ENCODE results near the gene DDX39A. TPM values are rescaled to one million over a fixed set of nuclear protein-coding genes. Genes with fewer than 3 reads are reported as not detected.

DDX39A gene
- total RNA-seq, 4 donors from 2014 or later: 53.3 to 89.7 (median 59.7) TPM

DNA sequence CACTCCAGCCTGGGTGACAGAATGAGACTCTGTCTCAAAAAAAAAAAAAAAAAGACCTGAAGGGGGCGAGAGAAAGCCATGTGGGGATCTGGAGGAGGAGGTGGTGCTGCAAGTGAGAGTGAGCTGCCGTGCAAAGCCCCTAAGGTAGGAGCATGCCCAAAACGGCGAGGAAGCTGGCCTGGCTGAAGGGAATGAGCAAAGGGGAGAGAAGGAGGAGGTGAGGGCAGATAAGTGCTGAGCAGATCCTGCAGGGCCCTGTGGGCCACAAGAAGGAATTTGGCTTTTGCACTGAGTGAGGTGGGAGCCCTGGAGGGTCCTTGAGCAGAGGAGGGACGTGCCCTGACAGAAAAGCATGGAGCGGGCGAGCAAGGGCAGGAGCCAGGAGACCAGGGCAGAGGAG is 57.3 kb downstream of the DDX39A start:
- intact Hi-C loops (cut with DNase I): no loop called here
- Histone ChIP-seq H3K27ac (no peak overlapping the region), H3K27me3 (no peaks in the 10 kb centered on the region), H3K4me3 (replicated peaks in 1 of 3) (no peak overlapping the region), H3K4me1 (peaks cover 6 to 9% of the 10 kb centered on the region in 2 donors), H3K9me3 (no peaks in the 10 kb centered on the region), H3K36me3 (no peaks in the 10 kb centered on the region)
- 71 to 74% methylated on average over 7 of the region's 7 CpGs for WGBS, 2 donors
- TF ChIP-seq POLR2A (IDR thresholded peaks at IDR 0.05) (no peak), CTCF (IDR thresholded peaks at IDR 0.05) (no peak)
- DNase-seq: no peak

Other genes starting within 250 kb of the DDX39A start
- gene ADGRL1, start 213.2 kb downstream of the DDX39A start, total RNA-seq: 10 to 100 TPM; 18.5 to 56.3 (median 46.2) TPM
- gene ADGRE5, start 37.9 kb downstream of the DDX39A start, total RNA-seq: 10 to 100 TPM; 35.7 to 63.4 (median 37.8) TPM
- gene PKN1, start 14.0 kb upstream of the DDX39A start, total RNA-seq: 10 to 100 TPM; 66.5 to 79.8 (median 74.2) TPM
- gene PTGER1, start 56.0 kb upstream of the DDX39A start, total RNA-seq: 1 to 10 TPM in 1 of 4 donors, not detected in 3; 1.5 TPM
- 10 to 100 TPM; 34.7 to 93.7 (median 55.4) TPM for gene GIPC1, start 76.8 kb upstream of the DDX39A start, total RNA-seq
- 10 to 100 TPM; 49.1 to 61.1 (median 55.3) TPM for gene DNAJB1, start 99.1 kb upstream of the DDX39A start, total RNA-seq
- gene TECR, start 110.3 kb upstream of the DDX39A start, total RNA-seq: 100 to 1,000 TPM in 2 of 4 donors, 10 to 100 TPM in 2; 75.5 to 126 (median 99.0) TPM
- 100 to 1,000 TPM; 208 to 584 (median 422) TPM for gene NDUFB7, start 152.7 kb upstream of the DDX39A start, total RNA-seq
- gene CLEC17A, start 163.7 kb upstream of the DDX39A start, total RNA-seq: not detected